ENCODE data around the gene BRF1.
"Not testable (repeated sequence)": the region's sequence is repeated elsewhere in the genome, so short reads cannot be mapped to it uniquely, and the experiment has no call there.

BRF1 gene

GRCh38 chr14:105336477-105337287 lies 35.9 kb upstream of the BRF1 start:
- Histone ChIP-seq H3K9me3 (ENCODE audit: low read length) (peaks cover 3% of the 10 kb centered on the region), H3K4me3 (ENCODE audit: low read length) (no peak overlapping the region), H3K27me3 (ENCODE audit: insufficient read depth, low read length) (no peaks in the 10 kb centered on the region), H2AFZ (ENCODE audit: low read depth, low read length) (no peak overlapping the region), H3K4me1 (ENCODE audit: insufficient read depth, low read length) (peaks cover 15% of the 10 kb centered on the region), H3K36me3 (ENCODE audit: insufficient read depth, low read length) (no peaks in the 10 kb centered on the region)

GRCh38 chr14:105335735-105336476 lies 35.1 kb upstream of the BRF1 start:
- H3K27me3 ChIP-seq (ENCODE audit: insufficient read depth, low read length), result no peaks in the 10 kb centered on the region
- peaks cover 7% of the 10 kb centered on the region for H3K4me1 ChIP-seq (ENCODE audit: insufficient read depth, low read length)
- no peak overlapping the region for H3K4me3 ChIP-seq (ENCODE audit: low read length)
- H2AFZ ChIP-seq (ENCODE audit: low read depth, low read length), result no peak overlapping the region
- peaks cover 3% of the 10 kb centered on the region for H3K9me3 ChIP-seq (ENCODE audit: low read length)
- H3K36me3 ChIP-seq (ENCODE audit: insufficient read depth, low read length), result no peaks in the 10 kb centered on the region

GRCh38 chr14:105335231-105335542 lies 34.4 kb upstream of the BRF1 start:
- H3K36me3 ChIP-seq (ENCODE audit: insufficient read depth, low read length); H3K4me3 ChIP-seq (ENCODE audit: low read length); H2AFZ ChIP-seq (ENCODE audit: low read depth, low read length); H3K4me1 ChIP-seq (ENCODE audit: insufficient read depth, low read length); H3K9me3 ChIP-seq (ENCODE audit: low read length); H3K27me3 ChIP-seq (ENCODE audit: insufficient read depth, low read length): not testable (repeated sequence)

- no peaks in the 10 kb centered on the region for H3K36me3 ChIP-seq (ENCODE audit: insufficient read depth, low read length)
- no peak overlapping the region for H3K4me3 ChIP-seq (ENCODE audit: low read length)
- no peaks in the 10 kb centered on the region for H3K4me1 ChIP-seq (ENCODE audit: insufficient read depth, low read length)
- peaks cover 5% of the 10 kb centered on the region for H3K9me3 ChIP-seq (ENCODE audit: low read length)
- H3K27me3 ChIP-seq (ENCODE audit: insufficient read depth, low read length), result no peaks in the 10 kb centered on the region
- H2AFZ ChIP-seq (ENCODE audit: low read depth, low read length), result no peak overlapping the region
These were observed 33.8 kb upstream of the BRF1 start for GRCh38 chr14:105334383-105335230.

- H3K36me3 ChIP-seq (ENCODE audit: insufficient read depth, low read length), result no peaks in the 10 kb centered on the region
- peaks cover 6% of the 10 kb centered on the region for H3K9me3 ChIP-seq (ENCODE audit: low read length)
These were observed 33.0 kb upstream of the BRF1 start for GRCh38 chr14:105333613-105334364.

GRCh38 chr14:105333020-105333490 lies 32.3 kb upstream of the BRF1 start:
- Histone ChIP-seq H3K9me3 (ENCODE audit: low read length) (peaks cover 6% of the 10 kb centered on the region), H3K4me1 (ENCODE audit: insufficient read depth, low read length) (peaks cover 13% of the 10 kb centered on the region), H2AFZ (ENCODE audit: low read depth, low read length) (no peak overlapping the region), H3K4me3 (ENCODE audit: low read length) (no peak overlapping the region), H3K36me3 (ENCODE audit: insufficient read depth, low read length) (no peaks in the 10 kb centered on the region), H3K27me3 (ENCODE audit: insufficient read depth, low read length) (no peaks in the 10 kb centered on the region)

More at GRCh38 chr14:105333613-105334364, 33.0 kb upstream of the BRF1 start:
- Histone ChIP-seq H3K4me1 (ENCODE audit: insufficient read depth, low read length) (peaks cover 6% of the 10 kb centered on the region), H3K4me3 (ENCODE audit: low read length) (no peak overlapping the region), H2AFZ (ENCODE audit: low read depth, low read length) (no peak overlapping the region), H3K27me3 (ENCODE audit: insufficient read depth, low read length) (no peaks in the 10 kb centered on the region)

GRCh38 chr14:105332350-105332874 lies 31.6 kb upstream of the BRF1 start:
- peaks cover 6% of the 10 kb centered on the region for H3K9me3 ChIP-seq (ENCODE audit: low read length)
- no peaks in the 10 kb centered on the region for H3K36me3 ChIP-seq (ENCODE audit: insufficient read depth, low read length)
- no peaks in the 10 kb centered on the region for H3K27me3 ChIP-seq (ENCODE audit: insufficient read depth, low read length)
- H3K4me1 ChIP-seq (ENCODE audit: insufficient read depth, low read length), result peaks cover 18% of the 10 kb centered on the region
- no peak overlapping the region for H2AFZ ChIP-seq (ENCODE audit: low read depth, low read length)
- no peak overlapping the region for H3K4me3 ChIP-seq (ENCODE audit: low read length)

- no peak overlapping the region for H3K4me3 ChIP-seq (ENCODE audit: low read length)
- H3K36me3 ChIP-seq (ENCODE audit: insufficient read depth, low read length), result no peaks in the 10 kb centered on the region
- H2AFZ ChIP-seq (ENCODE audit: low read depth, low read length), result no peak overlapping the region
- no peaks in the 10 kb centered on the region for H3K27me3 ChIP-seq (ENCODE audit: insufficient read depth, low read length)
- H3K9me3 ChIP-seq (ENCODE audit: low read length), result peaks cover 4% of the 10 kb centered on the region
- peaks cover 24% of the 10 kb centered on the region for H3K4me1 ChIP-seq (ENCODE audit: insufficient read depth, low read length)
These were observed 31.0 kb upstream of the BRF1 start for GRCh38 chr14:105331575-105332349.

GRCh38 chr14:105330491-105330895 lies 29.7 kb upstream of the BRF1 start:
- peaks cover 4% of the 10 kb centered on the region for H3K9me3 ChIP-seq (ENCODE audit: low read length)

GRCh38 chr14:105329411-105330150 lies 28.8 kb upstream of the BRF1 start:
- H3K9me3 ChIP-seq (ENCODE audit: low read length), result peaks cover 4% of the 10 kb centered on the region
- H3K4me1 ChIP-seq (ENCODE audit: insufficient read depth, low read length), result peaks cover 35% of the 10 kb centered on the region
- no peaks in the 10 kb centered on the region for H3K36me3 ChIP-seq (ENCODE audit: insufficient read depth, low read length)
- H3K27me3 ChIP-seq (ENCODE audit: insufficient read depth, low read length), result no peaks in the 10 kb centered on the region
- H2AFZ ChIP-seq (ENCODE audit: low read depth, low read length), result no peak overlapping the region
- H3K4me3 ChIP-seq (ENCODE audit: low read length), result no peak overlapping the region

More at GRCh38 chr14:105330491-105330895, 29.7 kb upstream of the BRF1 start:
- Histone ChIP-seq H3K36me3 (ENCODE audit: insufficient read depth, low read length) (no peaks in the 10 kb centered on the region), H2AFZ (ENCODE audit: low read depth, low read length) (no peak overlapping the region), H3K4me1 (ENCODE audit: insufficient read depth, low read length) (peaks cover 32% of the 10 kb centered on the region), H3K4me3 (ENCODE audit: low read length) (no peak overlapping the region), H3K27me3 (ENCODE audit: insufficient read depth, low read length) (no peaks in the 10 kb centered on the region)

- H3K9me3 ChIP-seq (ENCODE audit: low read length), result peaks cover 4% of the 10 kb centered on the region
- H3K36me3 ChIP-seq (ENCODE audit: insufficient read depth, low read length), result no peaks in the 10 kb centered on the region
- peaks cover 39% of the 10 kb centered on the region for H3K4me1 ChIP-seq (ENCODE audit: insufficient read depth, low read length)
- no peak overlapping the region for H2AFZ ChIP-seq (ENCODE audit: low read depth, low read length)
- no peaks in the 10 kb centered on the region for H3K27me3 ChIP-seq (ENCODE audit: insufficient read depth, low read length)
- H3K4me3 ChIP-seq (ENCODE audit: low read length), result no peak overlapping the region
These were observed 28.0 kb upstream of the BRF1 start for GRCh38 chr14:105328678-105329390.
